ENCODE data around the gene THAP8. TPM values are rescaled to one million over a fixed set of nuclear protein-coding genes. Genes with fewer than 3 reads are reported as not detected.

The THAP8 gene
- total and polyA plus RNA-seq, 2 of the 8 experiments (the other 6 are each of a cell fraction or from before 2014, with no cell fraction given): 6.0 to 11.1 TPM

DNA sequence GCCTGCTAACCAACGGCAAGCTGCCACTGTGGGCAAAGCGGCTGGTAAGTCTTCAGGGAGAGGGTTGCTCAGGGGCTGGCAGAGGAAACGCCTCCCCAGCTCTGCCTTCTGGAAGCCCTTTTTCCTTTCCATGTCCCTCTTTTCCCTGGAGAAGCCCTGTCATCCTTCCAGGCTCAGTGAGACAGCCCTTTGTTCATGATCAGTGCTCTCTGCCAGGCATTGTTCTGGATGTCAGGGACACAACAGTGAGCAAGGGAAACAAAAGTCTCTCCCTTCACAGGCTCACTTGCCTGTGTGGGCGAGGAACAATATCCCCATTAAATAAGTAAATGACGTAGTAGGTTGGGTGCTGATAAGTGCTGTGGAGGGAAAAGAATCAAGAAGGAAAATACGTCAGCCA, 43.0 kb upstream of the THAP8 start:
- Histone ChIP-seq H3K4me1 (replicated peaks in 1 of 4; ENCODE audit: control insufficient read depth in 3 of 4, insufficient read depth in 4 of 4, low read length in 3 of 4) (no peaks in the 10 kb centered on the region), H3K4me2 (ENCODE audit: insufficient read depth in 1 of 2, low read depth in 2 of 2, low read length in 2 of 2) (no peak overlapping the region), H3K27ac (ENCODE audit: low read depth, low read length) (no peak overlapping the region), H3K23me2 (ENCODE audit: low read depth, low read length) (no peaks in the 10 kb centered on the region), H4K20me1 (replicated peaks in 1 of 2; ENCODE audit: control insufficient read depth in 1 of 2, insufficient read depth in 2 of 2, low read length in 2 of 2) (peaks cover 0 to 2% of the 10 kb centered on the region in 2 experiments), H3K79me1 (ENCODE audit: low read depth, low read length) (no peaks in the 10 kb centered on the region), H3K4me3 (ENCODE audit: extremely low read depth in 1 of 4, insufficient read depth in 2 of 4, low read depth in 3 of 4, low read length in 4 of 4) (no peak overlapping the region), H2AK5ac (ENCODE audit: low read depth, low read length) (no peak overlapping the region), H3K27me3 (replicated peaks in 1 of 4; ENCODE audit: control insufficient read depth in 3 of 4, extremely low read depth in 1 of 4, insufficient read depth in 3 of 4, low read length in 3 of 4) (no peaks in the 10 kb centered on the region), H3K56ac (replicated peaks; ENCODE audit: insufficient read length, low read depth, low read length) (no peak overlapping the region), H2BK20ac (ENCODE audit: low read length) (no peak overlapping the region), H2BK5ac (ENCODE audit: low read depth, low read length) (no peak overlapping the region; the same call in 1 of the 2 replicates), H3K9me3 (ENCODE audit: insufficient read depth in 2 of 2, low read depth in 1 of 2, low read length in 1 of 2) (no peaks in the 10 kb centered on the region), H3K23ac (ENCODE audit: insufficient read length) (no peak overlapping the region), H3K18ac (ENCODE audit: extremely low read depth, low read length) (no peak overlapping the region), H3K9ac (replicated peaks in 1 of 4; ENCODE audit: extremely low read depth in 1 of 4, low read depth in 3 of 4, low read length in 3 of 4) (no peak overlapping the region), H2AFZ (ENCODE audit: low read length) (no peak overlapping the region), H3K14ac (ENCODE audit: insufficient read length) (no peak overlapping the region), H3K79me2 (ENCODE audit: control insufficient read depth in 1 of 2, insufficient read depth in 2 of 2, low read length in 2 of 2) (no peaks in the 10 kb centered on the region), H2BK15ac (ENCODE audit: low read length) (no peak overlapping the region), H3K36me3 (ENCODE audit: control insufficient read depth in 2 of 4, insufficient read depth in 4 of 4, low read length in 3 of 4) (peaks cover 15 to 64% (median 46%) of the 10 kb centered on the region in 4 experiments), H4K8ac (ENCODE audit: extremely low read depth, insufficient read depth, low read length) (no peak overlapping the region), H2BK12ac (ENCODE audit: low read depth, low read length) (no peak overlapping the region), H3K4ac (replicated peaks; ENCODE audit: insufficient read length, low read depth, low read length) (no peak overlapping the region), H4K5ac (ENCODE audit: insufficient read length, low read depth, low read length) (no peak overlapping the region), H2BK120ac (replicated peaks; ENCODE audit: low read depth, low read length) (no peak overlapping the region), H4K91ac (replicated peaks; ENCODE audit: insufficient read length, low read length) (no peak overlapping the region)
- FAIRE-seq: no peak
- CTCF ChIA-PET (ENCODE audit: partially characterized antibody): interaction anchor here (0.5 to 0.7 kb wide), 2 partner anchors 32 to 208 kb away, joined by 3 read pairs; no protein-coding TSS in a partner anchor
- 92% methylated on average over 6 of the region's 6 CpGs; no CpG with 5 or more reads in 1 of the 2 experiments for WGBS, 2 experiments (ENCODE audit: extremely low coverage in 1 of 2, insufficient coverage in 1 of 2, insufficient read length in 1 of 2, insufficient replicate concordance in 2 of 2, low coverage in 1 of 2, low lambda C conversion rate in 2 of 2, missing lambda C conversion rate in 1 of 2)
- no peak for DNase-seq (ENCODE audit: low read depth in 1 of 2, low spot score in 2 of 2)
- POLR2A ChIA-PET (ENCODE audit: partially characterized antibody): interaction anchor here (0.6 to 2.5 kb wide), 5 partner anchors 8 to 502 kb away, joined by 3 to 7 read pairs (median 3); no protein-coding TSS in a partner anchor
- TF ChIP-seq EP300 (IDR thresholded peaks at IDR 0.05; ENCODE audit: borderline replicate concordance in 1 of 2, low read depth in 2 of 2, low read length in 2 of 2) (no peak), SAP30 (IDR thresholded peaks at IDR 0.05; ENCODE audit: insufficient read depth, insufficient replicate concordance, low read length) (no peak), NRF1 (IDR thresholded peaks at IDR 0.05; ENCODE audit: low read depth, low read length) (no peak), EZH2 (IDR thresholded peaks at IDR 0.05; ENCODE audit: low read depth, low read length, severe bottlenecking) (no peak)

Measured in H1 (cell line).